Neutrophil (primary cell): ENCODE results near the gene SORBS1.

Experiments used
- H3K27ac ChIP-seq: fragments of 200-600 bp; sonication (generic); 2 replicates; pipeline ENCODE4 v1.5.1; 2016; ENCODE audit warnings: mild to moderate bottlenecking, moderate library complexity
- H3K27me3 ChIP-seq: fragments of 200-600 bp; sonication (generic); 2 replicates; pipeline ENCODE4 v1.6.0; 2016; ENCODE audit warnings: mild to moderate bottlenecking
- H3K36me3 ChIP-seq: fragments of 200-600 bp; sonication (generic); 2 replicates; pipeline ENCODE4 v1.5.1; 2017
- H3K4me1 ChIP-seq, 2 experiments: fragments of 200-600 bp in 1 of 2; sonication (generic) in 1 of 2; 1 replicate in 1 of 2; 2 replicates in 1 of 2; pipeline versions ENCODE4 v1.5.1 to v1.6.1; 2013 to 2016; ENCODE audit warnings: low read depth in 1 of 2, low read length in 1 of 2, mild to moderate bottlenecking in 1 of 2, moderate library complexity in 1 of 2; ENCODE audit not compliant: control insufficient read depth in 1 of 2, insufficient read depth in 1 of 2
- H3K4me3 ChIP-seq, 2 experiments: fragments of 200-600 bp in 1 of 2; sonication (generic) in 1 of 2; 1 replicate in 1 of 2; 2 replicates in 1 of 2; pipeline ENCODE4 v1.5.1; 2013 to 2016; ENCODE audit warnings: low read depth in 1 of 2, low read length in 1 of 2, mild to moderate bottlenecking in 1 of 2, moderate library complexity in 1 of 2
- H3K9me3 ChIP-seq: fragments of 200-600 bp; sonication (generic); 2 replicates; pipeline ENCODE4 v1.5.1; 2016
- TF ChIP-seq, protein P1 (sequence below): fragments of 200-600 bp; sonication (generic); IDR thresholded peaks from 2 replicates; pipeline ENCODE4 v1.5.1; 2016; ENCODE audit warnings: antibody characterized with exemption

SORBS1 gene

DNA sequence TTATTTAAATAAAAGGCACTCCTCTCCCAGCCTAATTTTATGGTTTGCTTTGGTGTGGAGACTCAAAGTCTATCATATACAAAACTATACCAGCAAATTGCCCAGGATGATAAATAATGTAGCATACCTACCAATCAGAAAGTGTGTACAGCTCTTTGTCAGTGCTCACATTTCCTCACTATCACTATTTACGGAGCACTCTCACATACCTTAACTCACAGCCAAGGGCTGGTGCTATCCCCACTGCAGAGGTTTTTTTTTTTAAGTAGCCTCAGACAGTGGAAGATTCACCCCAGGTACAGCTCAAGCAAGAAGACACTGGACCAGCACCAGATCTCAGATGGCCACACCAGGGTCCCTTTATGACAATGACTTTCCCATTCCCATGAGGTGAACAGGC, 272.9 kb downstream of the SORBS1 start:
- peaks cover 62% of the 10 kb centered on the region for H3K27me3 ChIP-seq
- no peaks in the 10 kb centered on the region for H3K9me3 ChIP-seq
- H3K27ac ChIP-seq, result no peak overlapping the region
- H3K36me3 ChIP-seq, result no peaks in the 10 kb centered on the region
- TF ChIP-seq, protein P1, sequence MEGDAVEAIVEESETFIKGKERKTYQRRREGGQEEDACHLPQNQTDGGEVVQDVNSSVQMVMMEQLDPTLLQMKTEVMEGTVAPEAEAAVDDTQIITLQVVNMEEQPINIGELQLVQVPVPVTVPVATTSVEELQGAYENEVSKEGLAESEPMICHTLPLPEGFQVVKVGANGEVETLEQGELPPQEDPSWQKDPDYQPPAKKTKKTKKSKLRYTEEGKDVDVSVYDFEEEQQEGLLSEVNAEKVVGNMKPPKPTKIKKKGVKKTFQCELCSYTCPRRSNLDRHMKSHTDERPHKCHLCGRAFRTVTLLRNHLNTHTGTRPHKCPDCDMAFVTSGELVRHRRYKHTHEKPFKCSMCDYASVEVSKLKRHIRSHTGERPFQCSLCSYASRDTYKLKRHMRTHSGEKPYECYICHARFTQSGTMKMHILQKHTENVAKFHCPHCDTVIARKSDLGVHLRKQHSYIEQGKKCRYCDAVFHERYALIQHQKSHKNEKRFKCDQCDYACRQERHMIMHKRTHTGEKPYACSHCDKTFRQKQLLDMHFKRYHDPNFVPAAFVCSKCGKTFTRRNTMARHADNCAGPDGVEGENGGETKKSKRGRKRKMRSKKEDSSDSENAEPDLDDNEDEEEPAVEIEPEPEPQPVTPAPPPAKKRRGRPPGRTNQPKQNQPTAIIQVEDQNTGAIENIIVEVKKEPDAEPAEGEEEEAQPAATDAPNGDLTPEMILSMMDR, result no peak
- peaks cover 0 to 7% of the 10 kb centered on the region in 2 experiments for H3K4me1 ChIP-seq
- H3K4me3 ChIP-seq, result no peak overlapping the region

- H3K27ac ChIP-seq, result no peak overlapping the region
- TF ChIP-seq, protein P1, result no peak
- peaks cover 51% of the 10 kb centered on the region for H3K27me3 ChIP-seq
- no peaks in the 10 kb centered on the region for H3K36me3 ChIP-seq
- H3K4me3 ChIP-seq, result no peak overlapping the region
- H3K9me3 ChIP-seq, result no peaks in the 10 kb centered on the region
- peaks cover 0 to 7% of the 10 kb centered on the region in 2 experiments for H3K4me1 ChIP-seq
Measured at GRCh38 chr10:95287281-95287680, 273.9 kb downstream of the SORBS1 start.

DNA sequence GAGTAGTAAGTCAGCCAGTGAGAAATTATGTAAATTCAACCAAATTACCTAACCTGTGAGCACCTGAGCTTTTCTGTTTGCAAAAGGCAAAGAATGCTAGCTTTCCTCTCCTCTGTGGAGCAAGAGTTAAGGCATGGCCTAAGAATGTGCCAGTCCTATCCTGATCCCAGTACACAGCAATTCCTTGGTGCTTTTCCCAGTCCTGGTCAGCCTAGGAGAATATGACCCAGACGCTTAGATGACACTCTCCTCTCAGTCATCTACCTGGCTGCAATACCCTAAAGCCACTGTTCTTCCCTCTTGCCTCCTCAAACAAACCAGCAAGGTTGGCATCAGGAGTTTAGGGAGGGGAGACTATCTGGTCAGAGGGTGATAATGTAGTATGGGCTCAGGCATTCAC, 274.5 kb downstream of the SORBS1 start:
- TF ChIP-seq, protein P1, result no peak
- Histone ChIP-seq H3K36me3 (no peaks in the 10 kb centered on the region), H3K27me3 (peaks cover 46% of the 10 kb centered on the region), H3K9me3 (no peaks in the 10 kb centered on the region), H3K27ac (no peak overlapping the region), H3K4me1 (peaks cover 0 to 7% of the 10 kb centered on the region in 2 experiments), H3K4me3 (no peak overlapping the region)

DNA sequence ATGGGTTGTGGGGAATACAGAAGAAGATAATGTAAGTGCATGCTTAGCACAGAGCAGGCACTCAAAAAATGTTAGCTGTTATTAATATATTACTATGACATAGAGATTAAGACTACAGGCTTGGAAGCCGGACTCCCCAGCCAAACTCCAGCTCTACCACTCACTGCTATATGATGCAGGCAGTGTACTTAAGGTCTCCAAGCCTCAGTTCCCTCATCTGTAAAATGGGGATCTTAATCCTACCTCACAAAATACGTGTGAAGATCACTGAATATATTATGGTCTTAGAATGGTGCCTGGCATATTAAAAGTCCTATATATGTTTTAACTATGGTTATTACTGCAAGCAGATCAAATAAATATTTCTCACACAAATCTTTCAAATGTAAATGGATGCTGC, 275.6 kb downstream of the SORBS1 start:
- Histone ChIP-seq H3K36me3 (no peaks in the 10 kb centered on the region), H3K4me1 (peaks cover 0 to 5% of the 10 kb centered on the region in 2 experiments), H3K27ac (no peak overlapping the region), H3K4me3 (no peak overlapping the region), H3K27me3 (peaks cover 34% of the 10 kb centered on the region), H3K9me3 (no peaks in the 10 kb centered on the region)
- TF ChIP-seq, protein P1, result no peak

GRCh38 chr10:95284807-95285206, 276.4 kb downstream of the SORBS1 start:
- H3K4me3 ChIP-seq, result no peak overlapping the region
- peaks cover 27% of the 10 kb centered on the region for H3K27me3 ChIP-seq
- no peak overlapping the region for H3K27ac ChIP-seq
- H3K4me1 ChIP-seq, result no peaks in the 10 kb centered on the region
- H3K9me3 ChIP-seq, result no peaks in the 10 kb centered on the region
- H3K36me3 ChIP-seq, result no peaks in the 10 kb centered on the region
- TF ChIP-seq, protein P1, result no peak

- H3K27me3 ChIP-seq, result no peaks in the 10 kb centered on the region
- no peaks in the 10 kb centered on the region for H3K36me3 ChIP-seq
- no peaks in the 10 kb centered on the region for H3K9me3 ChIP-seq
- no peak overlapping the region for H3K27ac ChIP-seq
- no peaks in the 10 kb centered on the region for H3K4me1 ChIP-seq
- TF ChIP-seq, protein P1, result no peak
- H3K4me3 ChIP-seq, result no peak overlapping the region
Measured at GRCh38 chr10:95282107-95282506, 279.1 kb downstream of the SORBS1 start.
